ENCODE results near the gene ARID5B. TPM values are rescaled to one million over a fixed set of nuclear protein-coding genes. Genes with fewer than 3 reads are reported as not detected.

The ARID5B gene
- total RNA-seq, 2 donors from 2014 or later, result 67.9 to 90.1 TPM

- WGBS, result 68% methylated on average over 2 of the region's 2 CpGs
- H3K36me3 ChIP-seq, result no peaks in the 10 kb centered on the region
- no peaks in the 10 kb centered on the region for H3K9me3 ChIP-seq
- DNase-seq (ENCODE audit: low spot score), result no peak
- TF ChIP-seq POLR2AphosphoS5 (IDR thresholded peaks at IDR 0.05), result no peak
- no peak for TF ChIP-seq POLR2A (IDR thresholded peaks at IDR 0.05)
- TF ChIP-seq CTCF (IDR thresholded peaks at IDR 0.05), result no peak
- no peaks in the 10 kb centered on the region for H3K27me3 ChIP-seq (replicated peaks; ENCODE audit: insufficient read depth)
- H3K4me1 ChIP-seq (replicated peaks), result peaks cover 5% of the 10 kb centered on the region
- peak overlapping the region in 1 of 2 donors; percentile 26 for H3K27ac ChIP-seq
- intact Hi-C loops (cut with DNase I), result no loop called here
- no peak overlapping the region for H3K4me3 ChIP-seq
These were observed 103.8 kb downstream of the ARID5B start for GRCh38 chr10:62005281-62005680.

- no peak for DNase-seq (ENCODE audit: low spot score)
- no peaks in the 10 kb centered on the region for H3K27me3 ChIP-seq (replicated peaks; ENCODE audit: insufficient read depth)
- intact Hi-C loops (cut with DNase I), result no loop called here
- no peaks in the 10 kb centered on the region for H3K36me3 ChIP-seq
- H3K4me1 ChIP-seq (replicated peaks), result peaks cover 5% of the 10 kb centered on the region
- 36% methylated on average over 3 of the region's 3 CpGs for WGBS
- no peak overlapping the region for H3K4me3 ChIP-seq
- peak overlapping the region in 1 of 2 donors; percentile 26 for H3K27ac ChIP-seq
- no peaks in the 10 kb centered on the region for H3K9me3 ChIP-seq
- TF ChIP-seq POLR2A (IDR thresholded peaks at IDR 0.05) (no peak), POLR2AphosphoS5 (IDR thresholded peaks at IDR 0.05) (no peak), CTCF (IDR thresholded peaks at IDR 0.05) (no peak)
These were observed 104.2 kb downstream of the ARID5B start for GRCh38 chr10:62005687-62006086.

- Histone ChIP-seq H3K27ac (no peak overlapping the region), H3K4me3 (no peak overlapping the region), H3K36me3 (no peaks in the 10 kb centered on the region), H3K27me3 (replicated peaks; ENCODE audit: insufficient read depth) (no peaks in the 10 kb centered on the region), H3K9me3 (no peaks in the 10 kb centered on the region), H3K4me1 (replicated peaks) (peaks cover 5% of the 10 kb centered on the region)
- no peak for DNase-seq (ENCODE audit: low spot score)
- WGBS, result 96% methylated on average over 2 of the region's 2 CpGs
- no peak for TF ChIP-seq POLR2AphosphoS5 (IDR thresholded peaks at IDR 0.05)
- TF ChIP-seq CTCF (IDR thresholded peaks at IDR 0.05), result no peak
- no peak for TF ChIP-seq POLR2A (IDR thresholded peaks at IDR 0.05)
- intact Hi-C loops (cut with DNase I), result no loop called here
These were observed 105.6 kb downstream of the ARID5B start for GRCh38 chr10:62007145-62007544.

- intact Hi-C loops (cut with DNase I), result no loop called here
- Histone ChIP-seq H3K9me3 (no peaks in the 10 kb centered on the region), H3K4me1 (replicated peaks) (peaks cover 5% of the 10 kb centered on the region), H3K4me3 (no peak overlapping the region), H3K27ac (no peak overlapping the region), H3K27me3 (replicated peaks; ENCODE audit: insufficient read depth) (no peaks in the 10 kb centered on the region), H3K36me3 (no peaks in the 10 kb centered on the region)
- DNase-seq (ENCODE audit: low spot score), result no peak
- WGBS, result 95% methylated on average over 6 of the region's 6 CpGs
- TF ChIP-seq POLR2A (IDR thresholded peaks at IDR 0.05) (no peak), POLR2AphosphoS5 (IDR thresholded peaks at IDR 0.05) (no peak), CTCF (IDR thresholded peaks at IDR 0.05) (no peak)
These were observed 106.7 kb downstream of the ARID5B start for GRCh38 chr10:62008196-62008595.

GRCh38 chr10:62008946-62009345, 107.4 kb downstream of the ARID5B start:
- H3K27ac ChIP-seq, result peak overlapping the region in 1 of 2 donors; percentile 48
- no peak overlapping the region for H3K4me3 ChIP-seq
- no peak for TF ChIP-seq POLR2AphosphoS5 (IDR thresholded peaks at IDR 0.05)
- TF ChIP-seq CTCF (IDR thresholded peaks at IDR 0.05), result no peak
- TF ChIP-seq POLR2A (IDR thresholded peaks at IDR 0.05), result no peak
- no peaks in the 10 kb centered on the region for H3K9me3 ChIP-seq
- H3K27me3 ChIP-seq (replicated peaks; ENCODE audit: insufficient read depth), result no peaks in the 10 kb centered on the region
- DNase-seq (ENCODE audit: low spot score), result no peak
- H3K36me3 ChIP-seq, result no peaks in the 10 kb centered on the region
- WGBS, result 94% methylated on average over 2 of the region's 2 CpGs
- intact Hi-C loops (cut with DNase I), result no loop called here
- peaks cover 5% of the 10 kb centered on the region for H3K4me1 ChIP-seq (replicated peaks)

Data from prostate gland (tissue), 2 donors.